CD4-positive, alpha-beta T cell treated with Interferon gamma for 1 hour (primary cell): ENCODE data around the gene MYOCOS.
A peak's percentile ranks its signal among the peaks of the same experiment; 100 is the strongest.
"Not testable (repeated sequence)": the region's sequence is repeated elsewhere in the genome, so short reads cannot be mapped to it uniquely, and the experiment has no call there.

ENCODE experiments used
- DNase-seq: peaks from one replicate; pipeline ENCODE4 v3.0.0-alpha.2; 2020

MYOCOS gene

DNA sequence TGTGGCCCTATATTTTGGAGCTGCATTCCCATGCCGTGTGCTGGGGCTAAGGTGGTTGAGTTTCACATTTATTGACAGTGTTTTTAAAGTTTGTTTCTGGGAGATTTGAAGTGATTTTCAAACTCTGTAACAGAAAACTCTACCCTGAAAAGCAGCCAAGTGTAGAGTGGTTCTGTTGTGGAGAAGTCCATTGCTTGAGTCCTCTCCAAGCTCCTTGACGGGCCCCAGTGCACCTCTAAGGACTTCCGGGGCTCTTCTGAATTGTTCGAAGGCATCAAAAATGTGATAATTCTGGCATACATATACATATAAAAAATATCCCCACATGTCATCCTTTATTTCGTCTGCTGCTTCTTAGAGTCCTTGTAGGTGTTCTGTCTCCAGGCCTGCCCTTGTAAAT lies 5.0 kb downstream of the MYOCOS start:
- DNase-seq: no peak

GRCh38 chr1:171628225-171628624 lies 6.2 kb downstream of the MYOCOS start:
- no peak for DNase-seq

GRCh38 chr1:171635661-171636060 lies 13.6 kb downstream of the MYOCOS start:
- DNase-seq: no peak

- no peak for DNase-seq
Measured at GRCh38 chr1:171636141-171636540, 14.1 kb downstream of the MYOCOS start.

GRCh38 chr1:171637928-171638576 lies 16.0 kb downstream of the MYOCOS start:
- DNase-seq: no peak

- DNase-seq: no peak
Measured at GRCh38 chr1:171640225-171640624, 18.2 kb downstream of the MYOCOS start.

DNA sequence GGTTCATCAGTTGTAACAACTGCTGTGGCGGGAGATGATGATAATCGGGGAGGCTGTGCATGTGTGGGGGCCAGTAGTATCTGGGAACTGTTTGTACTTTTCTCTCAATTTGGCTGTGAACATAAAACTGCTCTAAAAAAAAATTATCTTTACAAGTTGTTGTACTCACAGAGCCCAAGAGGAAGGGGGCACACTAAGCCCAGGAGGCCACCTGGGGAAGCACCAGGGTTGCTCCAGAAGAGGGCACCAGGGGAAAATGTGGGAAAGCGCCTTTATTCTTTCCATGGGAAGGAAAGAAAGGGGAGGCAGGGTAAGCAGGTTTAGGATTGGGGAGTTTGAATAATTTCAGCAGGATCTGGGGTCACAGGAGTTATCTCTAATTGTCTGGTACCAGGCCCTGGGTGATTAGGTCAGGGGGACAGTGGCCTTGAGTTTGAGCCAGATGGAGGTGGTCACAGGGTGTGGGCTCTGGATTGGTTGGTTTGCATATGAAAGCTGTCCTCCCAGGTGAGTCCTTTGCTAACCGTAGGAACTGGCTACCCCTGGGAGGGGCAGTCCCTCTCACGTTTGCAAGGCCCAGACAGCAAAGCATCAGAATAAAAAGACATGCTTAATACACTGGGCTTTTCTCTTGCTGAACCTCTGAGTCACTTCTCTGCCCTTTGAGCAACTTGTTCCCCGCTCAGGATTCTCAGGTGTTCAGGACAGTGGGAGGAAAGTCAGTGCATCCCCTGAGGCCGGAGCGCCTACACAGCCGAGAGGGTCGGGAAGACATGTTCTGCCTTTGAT lies 19.2 kb downstream of the MYOCOS start:
- no peak for DNase-seq

- DNase-seq: no peak
Measured at GRCh38 chr1:171642197-171642596, 20.2 kb downstream of the MYOCOS start.

DNA sequence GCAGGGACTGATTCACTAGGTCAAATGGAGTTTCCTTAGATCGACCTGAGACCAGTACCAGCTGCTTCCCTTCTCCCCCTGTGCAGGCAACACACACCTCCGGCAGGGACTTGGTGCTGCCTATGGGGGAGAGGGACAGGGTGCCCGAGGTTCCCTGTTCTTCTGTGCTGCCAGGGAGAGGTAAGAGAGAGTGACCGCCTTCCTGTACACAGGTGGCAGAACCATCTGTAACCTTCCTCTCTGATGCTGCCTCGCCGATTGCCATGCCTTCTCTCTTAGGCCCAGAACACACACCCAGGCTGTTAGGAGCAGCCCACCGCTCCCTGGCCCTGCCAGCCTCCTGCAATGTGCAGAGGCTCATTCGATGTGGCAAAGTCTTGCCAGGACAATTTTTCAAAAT lies 21.1 kb downstream of the MYOCOS start:
- no peak for DNase-seq

- DNase-seq: peak; percentile 48
Measured at GRCh38 chr1:171644805-171645483, 22.9 kb downstream of the MYOCOS start.

DNA sequence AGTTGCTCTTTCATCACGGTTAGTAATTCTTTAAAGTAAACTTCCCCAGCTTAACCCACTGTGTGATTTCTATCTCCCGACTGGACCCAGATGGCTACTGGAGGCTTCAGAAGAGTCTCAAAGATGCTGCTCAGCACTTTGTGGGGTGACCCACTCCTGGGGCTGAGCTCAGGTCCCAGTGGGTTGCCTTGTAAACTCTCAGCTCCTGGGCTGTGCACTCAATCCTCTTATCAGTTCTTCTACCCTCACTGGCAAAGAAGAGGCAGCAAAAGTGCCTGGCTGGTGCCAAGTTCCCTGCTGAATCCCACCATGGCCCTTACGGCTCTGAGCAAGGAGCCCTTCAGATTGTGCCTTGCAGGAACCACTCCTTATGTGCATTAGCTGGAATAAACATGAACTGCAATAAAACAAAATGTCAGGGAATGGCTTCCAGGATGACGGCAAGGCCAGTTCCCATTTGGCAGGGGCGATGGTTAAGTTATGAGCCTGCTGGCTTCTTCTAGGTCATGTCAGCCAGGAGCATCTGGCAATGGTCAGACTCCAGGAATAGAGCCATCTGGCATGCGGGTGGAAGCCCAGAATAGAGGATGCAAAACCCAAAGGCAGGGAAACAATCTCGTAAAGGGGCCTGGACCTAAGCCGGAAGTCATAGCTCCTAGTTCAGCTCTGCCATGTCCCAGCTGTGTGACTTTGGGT lies 23.7 kb downstream of the MYOCOS start:
- no peak for DNase-seq

DNA sequence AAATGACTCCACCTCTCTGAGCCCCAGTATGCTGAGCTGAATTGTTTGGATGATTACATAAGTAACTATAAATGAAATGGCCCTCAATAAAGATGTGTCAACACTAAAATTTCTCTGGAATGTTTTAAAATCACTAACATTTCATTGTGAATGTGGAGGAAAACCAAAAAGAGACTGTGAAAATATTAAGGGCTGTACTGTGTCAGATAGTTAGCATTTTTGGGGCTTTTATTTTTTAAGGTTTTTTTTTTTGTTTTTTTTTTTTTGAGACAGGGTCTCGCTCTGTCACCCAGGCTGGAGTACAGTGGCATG lies 24.2 kb downstream of the MYOCOS start:
- no peak for DNase-seq

- DNase-seq: no peak
Measured at GRCh38 chr1:171652234-171652822, 30.3 kb downstream of the MYOCOS start, which contains the start of gene MYOC. Gene MYOC, minus strand, starts transcription at chr1:171652688. Its CDS starts 77 bp downstream, at chr1:171652611.

DNA sequence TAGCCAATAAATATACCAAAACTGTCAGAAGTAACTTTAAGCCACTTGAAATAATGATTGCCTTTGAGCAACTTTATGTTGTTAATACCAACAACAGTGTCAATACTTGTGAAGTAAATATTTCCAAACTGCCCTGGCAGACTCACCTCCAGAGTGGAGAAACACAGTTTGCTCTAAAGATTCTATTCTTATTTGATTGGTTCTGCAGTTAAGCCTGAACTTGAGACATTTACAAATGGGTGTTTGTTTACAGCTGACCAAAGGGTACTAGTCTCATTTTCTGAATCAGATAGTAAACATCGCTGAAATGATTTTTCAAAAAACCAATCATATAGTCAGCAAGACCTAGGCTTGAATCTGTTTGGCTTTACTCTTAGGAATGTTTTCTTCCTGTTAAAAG lies 31.8 kb downstream of the MYOCOS start:
- no peak for DNase-seq

DNA sequence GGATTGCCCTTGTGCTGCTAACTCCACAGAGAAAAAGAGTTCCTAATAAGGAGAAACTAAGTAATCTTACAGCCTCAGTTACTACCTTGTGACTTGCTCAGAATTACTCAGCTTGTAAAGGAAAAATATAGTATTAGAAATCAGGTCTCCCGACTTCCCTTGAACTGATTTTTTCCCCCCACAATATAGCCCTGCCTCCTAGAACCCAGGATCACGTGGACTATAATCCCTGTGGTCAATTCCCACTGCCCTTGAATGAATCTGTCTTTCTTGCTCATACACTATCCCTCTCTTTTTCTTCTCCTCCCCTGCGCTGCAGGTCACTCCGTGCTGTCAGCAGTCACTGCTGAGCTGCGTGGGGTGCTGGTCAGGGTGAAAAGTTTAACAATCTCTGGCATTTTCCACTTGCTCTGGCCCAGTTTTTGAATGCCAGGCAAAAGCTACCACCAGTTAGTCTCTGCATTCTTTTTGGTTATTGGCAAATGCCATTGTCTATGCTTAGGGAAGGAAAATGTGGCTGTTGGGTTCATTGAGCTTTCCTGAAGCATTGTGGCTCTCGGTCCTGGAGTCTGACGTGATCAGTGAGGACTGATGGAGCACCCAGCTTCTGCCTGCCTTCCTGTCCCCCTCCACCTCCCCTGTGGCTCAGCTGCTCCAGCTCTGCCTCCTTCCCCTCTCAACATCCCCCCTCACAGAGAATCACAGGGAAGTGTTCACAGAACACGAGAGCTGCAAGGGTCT lies 32.3 kb downstream of the MYOCOS start:
- DNase-seq: no peak

DNA sequence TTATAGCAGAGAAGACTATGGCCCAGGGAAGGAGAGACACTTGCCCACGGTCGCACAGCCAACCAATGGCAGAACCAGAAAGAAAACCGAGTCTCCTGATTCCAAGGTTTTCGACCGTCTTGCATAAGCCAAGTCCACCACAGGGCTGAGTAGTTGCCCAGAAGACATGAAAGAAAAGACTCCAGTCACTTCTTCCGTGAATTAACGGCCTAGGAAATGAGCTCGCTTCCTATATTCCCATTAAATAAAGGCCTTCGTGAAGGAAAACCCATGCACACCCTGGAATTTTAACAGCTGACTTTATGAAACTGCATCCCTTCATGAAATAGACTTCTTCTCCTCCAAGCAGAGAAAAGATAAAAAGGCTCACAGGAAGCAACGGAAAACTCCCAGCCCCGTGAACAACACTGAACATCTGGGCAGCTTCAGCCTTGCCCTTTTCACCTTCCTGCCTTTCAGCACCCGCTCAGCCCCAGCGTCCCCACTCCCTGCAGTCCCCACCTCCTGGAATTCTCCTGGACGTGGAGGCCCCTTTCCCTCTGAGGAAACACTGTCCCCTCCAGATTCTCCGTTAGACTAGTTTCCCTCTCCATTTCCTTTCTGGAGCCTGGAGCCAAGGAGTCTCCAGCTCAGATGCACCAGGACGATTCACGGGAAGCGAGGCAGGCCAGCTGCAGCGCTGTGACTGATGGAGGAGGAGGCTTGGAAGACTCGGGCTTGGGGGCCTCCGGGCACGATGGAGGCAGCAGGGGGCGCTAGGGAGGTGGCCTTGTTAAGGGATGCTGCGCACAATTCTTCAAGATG lies 33.1 kb downstream of the MYOCOS start:
- peak; percentile 20 for DNase-seq

DNA sequence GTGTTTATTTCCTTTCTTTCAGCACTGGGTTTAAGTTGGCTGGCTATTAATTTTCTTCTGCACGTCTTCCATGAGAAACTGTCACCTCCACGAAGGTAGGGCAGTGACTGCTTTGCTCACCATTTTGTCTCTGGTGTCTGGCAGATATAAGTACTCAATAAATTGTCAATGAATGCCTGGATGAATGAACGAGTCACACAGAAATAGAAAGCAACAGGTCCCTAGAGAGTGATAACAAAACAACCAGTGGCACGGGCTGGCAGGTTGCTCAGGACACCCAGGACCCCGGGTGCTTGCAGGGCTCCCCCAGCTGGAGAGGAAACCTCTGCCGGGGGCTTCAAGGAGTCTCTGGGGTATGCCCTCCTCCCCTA lies 33.7 kb downstream of the MYOCOS start:
- DNase-seq: no peak

GRCh38 chr1:171656206-171656605 lies 34.2 kb downstream of the MYOCOS start:
- not testable (repeated sequence) for DNase-seq

DNA sequence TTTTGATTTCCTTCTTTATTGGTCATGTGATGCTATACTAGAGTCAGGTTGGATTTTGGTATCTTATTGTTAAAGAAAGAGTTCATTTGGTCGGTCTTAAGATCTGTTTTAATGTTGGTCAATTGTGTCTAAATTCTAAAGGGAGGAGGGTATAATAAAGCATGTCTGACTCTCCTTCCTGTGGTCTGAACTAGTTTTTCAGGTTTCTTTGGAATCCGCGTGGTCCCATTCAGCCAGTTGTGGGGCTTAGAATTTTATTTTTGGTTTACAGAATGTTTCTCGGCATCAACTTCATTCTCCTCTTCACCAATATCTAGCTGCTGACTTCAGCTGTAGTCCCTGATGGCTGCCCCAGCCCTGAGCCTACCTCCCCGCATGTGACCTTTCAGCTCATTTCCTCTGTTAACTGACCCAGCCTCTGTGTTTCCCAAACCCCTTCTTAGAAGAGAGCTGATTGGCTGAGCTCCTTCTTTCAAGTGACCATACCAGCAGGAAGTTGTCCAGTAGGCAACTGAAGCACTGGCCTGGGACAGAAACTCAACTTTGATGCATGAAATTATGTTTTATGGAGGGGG lies 39.1 kb downstream of the MYOCOS start:
- no peak for DNase-seq

- no peak for DNase-seq
Measured at GRCh38 chr1:171663036-171663853, 41.2 kb downstream of the MYOCOS start.
